ENCODE measurements around the gene CRACR2B.

GRCh38 chr11:864898-865297 lies 37.2 kb downstream of the CRACR2B start:
- TF ChIP-seq CTCF (IDR thresholded peaks at IDR 0.05): no peak
- no peak for TF ChIP-seq POLR2A (IDR thresholded peaks at IDR 0.05)
